Measurements from ENCODE around the gene FHIT.

- no peak for TF ChIP-seq CTCF (IDR thresholded peaks at IDR 0.05; ENCODE audit: insufficient read depth, low read length, poor library complexity, severe bottlenecking)
- no peak for TF ChIP-seq EZH2phosphoT487 (conservative IDR thresholded peaks at IDR 0.05; ENCODE audit: low read length)
These were observed 235.4 kb downstream of the FHIT start for GRCh38 chr3:61015859-61016258.
